ENCODE results near the gene UBR2. TPM values are rescaled to one million over a fixed set of nuclear protein-coding genes. Genes with fewer than 3 reads are reported as not detected.

The UBR2 gene

Small RNA genes lying within 50 kb of the gene (small RNA-seq; reads per million reads assigned to genes)
- not detected for gene RNU6-890P (ENCODE audit: insufficient read depth)

Data from neuronal stem cell (in vitro differentiated cells).